Lung (tissue), 12 donors: ENCODE measurements around the gene GMPR2. TPM values are rescaled to one million over a fixed set of nuclear protein-coding genes. Genes with fewer than 3 reads are reported as not detected.
"Not testable (repeated sequence)": the region's sequence is repeated elsewhere in the genome, so short reads cannot be mapped to it uniquely, and the experiment has no call there.

ENCODE experiments used
- ATAC-seq: fragments of 200-7000 bp; cut with Tn5 transposase; one replicate; pipeline ENCODE4 v1.9.1; 2020; ENCODE audit warnings: moderate number of reproducible peaks; ENCODE audit not compliant: insufficient read depth, low FRiP score
- DNase-seq, 3 donors: peaks; one replicate each; pipeline ENCODE4 v3.0.0-alpha.2; 2013 to 2017
- H3K27ac ChIP-seq, 2 donors: one replicate each; pipeline ENCODE4 v1.5.1; 2013; ENCODE audit warnings: mild to moderate bottlenecking in 2 of 2, moderate library complexity in 2 of 2, control low read depth in 1 of 2, inconsistent platforms in 1 of 2, low read depth in 1 of 2, low read length in 1 of 2
- H3K27me3 ChIP-seq, 3 donors: one replicate each; pipeline ENCODE4 v1.5.1; 2013; ENCODE audit warnings: low read length in 2 of 3; ENCODE audit not compliant: control insufficient read depth in 3 of 3, insufficient read depth in 3 of 3
- H3K36me3 ChIP-seq, 4 donors: one replicate each; pipeline ENCODE4 v1.5.1; 2013; ENCODE audit warnings: low read length in 4 of 4, mild to moderate bottlenecking in 1 of 4, moderate library complexity in 1 of 4; ENCODE audit not compliant: control insufficient read depth in 4 of 4, insufficient read depth in 4 of 4
- H3K4me1 ChIP-seq, 5 donors: one replicate each; pipeline ENCODE4 v1.5.1; 2013; ENCODE audit warnings: low read length in 5 of 5, mild to moderate bottlenecking in 2 of 5, moderate library complexity in 1 of 5; ENCODE audit not compliant: control insufficient read depth in 5 of 5, insufficient read depth in 5 of 5
- H3K4me3 ChIP-seq: one replicate; pipeline ENCODE4 v1.5.1; 2013; ENCODE audit warnings: mild to moderate bottlenecking, control low read depth, moderate library complexity
- H3K9ac ChIP-seq, 2 donors: one replicate each; pipeline ENCODE4 v1.5.1; 2013; ENCODE audit warnings: low read length in 2 of 2, control low read depth in 1 of 2; ENCODE audit not compliant: insufficient read depth in 1 of 2
- H3K9me3 ChIP-seq, 4 donors: one replicate each; pipeline ENCODE4 v1.5.1; 2013; ENCODE audit warnings: low read length in 3 of 4, mild to moderate bottlenecking in 1 of 4, moderate library complexity in 1 of 4; ENCODE audit not compliant: control insufficient read depth in 4 of 4, insufficient read depth in 3 of 4
- CTCF ChIP-seq: IDR thresholded peaks from 2 replicates; pipeline ENCODE4 v1.5.1; 2012; ENCODE audit warnings: mild to moderate bottlenecking; ENCODE audit errors: control extremely low read depth, extremely low read depth
- WGBS, 2 donors: extraction: QIAGEN DNeasy Blood & Tissue Kit; methylation state at CpG; one replicate each; pipeline ENCODE4 v1.1.7; 2013; 5-methylcytosine and 5-hydroxymethylcytosine counted together
- polyA plus RNA-seq, 2 donors: library from polyadenylated mRNA; stranded (reverse); fragments of 200-250 nt; gene quantifications; one replicate each; pipeline ENCODE4 v1.2.1, GENCODE V29; 2013
- total RNA-seq, 2 donors: library from RNA; depleted of rRNA in 1 of 2; stranded (reverse); fragments of >200 nt in 1 of 2; gene quantifications; one replicate each; pipeline ENCODE4 v1.2.1, GENCODE V29; 2014 to 2021
- donor health status: control.
- donor health status: control.
- donor health status: Bipolar disorder and iron deficiency.
- donor health status: healthy.
- donor health status: DM: yes; HTN: yes; CAD: no.

GMPR2 gene
- total and polyA plus RNA-seq, 4 donors: 42.9 to 71.1 (median 63.1) TPM

GRCh38 chr14:24219080-24219479, 13.6 kb upstream of the GMPR2 start:
- DNase-seq (no peak), ATAC-seq (no peak)
- Histone ChIP-seq H3K4me3 (no peak overlapping the region), H3K4me1 (peaks cover 0 to 3% (median 0%) of the 10 kb centered on the region in 5 donors), H3K9me3 (no peaks in the 10 kb centered on the region), H3K27ac (no peak overlapping the region), H3K9ac (no peak overlapping the region), H3K27me3 (no peaks in the 10 kb centered on the region), H3K36me3 (peaks cover 0 to 5% (median 3%) of the 10 kb centered on the region in 4 donors)
- no peak for TF ChIP-seq CTCF
- 96 to 98% methylated on average over 4 of the region's 4 CpGs for WGBS, 2 donors

GRCh38 chr14:24219521-24219920, 13.2 kb upstream of the GMPR2 start:
- peaks cover 0 to 3% (median 0%) of the 10 kb centered on the region in 5 donors for H3K4me1 ChIP-seq
- H3K9me3 ChIP-seq: no peaks in the 10 kb centered on the region
- ATAC-seq (no peak), DNase-seq (no peak)
- H3K27ac ChIP-seq: no peak overlapping the region
- H3K36me3 ChIP-seq: peaks cover 0 to 5% (median 4%) of the 10 kb centered on the region in 4 donors
- H3K4me3 ChIP-seq: no peak overlapping the region
- TF ChIP-seq CTCF: no peak
- H3K27me3 ChIP-seq: no peaks in the 10 kb centered on the region
- WGBS, 2 donors: 43 to 55% methylated on average over 3 of the region's 3 CpGs
- H3K9ac ChIP-seq: no peak overlapping the region

- not testable (repeated sequence) for H3K4me1 ChIP-seq, H3K36me3 ChIP-seq, DNase-seq, H3K27me3 ChIP-seq, H3K4me3 ChIP-seq, H3K9me3 ChIP-seq, H3K9ac ChIP-seq, ATAC-seq
- WGBS, 2 donors: 94 to 99% methylated on average over 4 of the region's 4 CpGs
- H3K27ac ChIP-seq: peak overlapping the region in 1 of 2 donors; percentile 14
Observed at GRCh38 chr14:24222987-24223386, 9.7 kb upstream of the GMPR2 start.

GRCh38 chr14:24224618-24225071, 8.1 kb upstream of the GMPR2 start:
- no peaks in the 10 kb centered on the region for H3K27me3 ChIP-seq
- no peak overlapping the region for H3K9ac ChIP-seq
- no peak for ATAC-seq
- H3K9me3 ChIP-seq: no peaks in the 10 kb centered on the region
- peaks cover 0 to 3% (median 0%) of the 10 kb centered on the region in 5 donors for H3K4me1 ChIP-seq
- peak overlapping the region; percentile 23 to 31 for H3K27ac ChIP-seq
- H3K36me3 ChIP-seq: peaks cover 0 to 3% (median 0%) of the 10 kb centered on the region in 4 donors
- no peak for TF ChIP-seq CTCF
- no peak for DNase-seq
- WGBS, 2 donors: 80 to 88% methylated on average over 7 of the region's 7 CpGs
- no peak overlapping the region for H3K4me3 ChIP-seq
